OCI-LY1 (cell line): Measurements from ENCODE around the gene TNFRSF18.

Experiments
- H2AFZ ChIP-seq: fragments of 200-600 bp; sonication (generic), shearing (Covaris generic); 2 replicates; pipeline ENCODE4 v1.6.0; 2014; ENCODE audit warnings: antibody characterized with exemption, mild to moderate bottlenecking, low read length
- H3F3A ChIP-seq: fragments of 200-600 bp; sonication (generic), shearing (Covaris generic); 2 replicates; pipeline ENCODE4 v1.6.0; 2014; ENCODE audit warnings: mild to moderate bottlenecking, antibody characterized with exemption, low read length, moderate library complexity; ENCODE audit not compliant: insufficient read depth
- H3K27ac ChIP-seq: fragments of 200-600 bp; sonication (generic); 2 replicates; pipeline ENCODE4 v1.5.1; 2014; ENCODE audit warnings: low read length, mixed run types, mild to moderate bottlenecking, low read depth; ENCODE audit not compliant: poor library complexity, severe bottlenecking
- H3K27me3 ChIP-seq: fragments of 200-600 bp; sonication (generic); 2 replicates; pipeline ENCODE4 v1.6.0; 2014; ENCODE audit warnings: antibody characterized with exemption, mild to moderate bottlenecking, low read length, moderate library complexity; ENCODE audit not compliant: insufficient read depth
- H3K36me3 ChIP-seq: fragments of 200-600 bp; sonication (generic); 2 replicates; pipeline ENCODE4 v1.6.1; 2014; ENCODE audit warnings: mild to moderate bottlenecking, antibody characterized with exemption, low read length, moderate library complexity, mixed read lengths; ENCODE audit not compliant: insufficient read depth
- H3K4me1 ChIP-seq: fragments of 200-600 bp; sonication (generic); 2 replicates; pipeline ENCODE4 v1.5.1; 2014; ENCODE audit warnings: mild to moderate bottlenecking, low read length, moderate library complexity; ENCODE audit not compliant: insufficient read depth, severe bottlenecking
- H3K4me2 ChIP-seq: fragments of 200-600 bp; sonication (generic), shearing (Covaris generic); 2 replicates; pipeline ENCODE4 v1.6.1; 2014; ENCODE audit warnings: low read length
- H3K4me3 ChIP-seq: fragments of 200-600 bp; sonication (generic); 2 replicates; pipeline ENCODE4 v1.5.1; 2014; ENCODE audit warnings: low read length, low read depth, mild to moderate bottlenecking, mixed read lengths; ENCODE audit not compliant: poor library complexity, severe bottlenecking
- H3K79me2 ChIP-seq: fragments of 200-600 bp; shearing (Covaris generic); 2 replicates; pipeline ENCODE4 v1.6.1; 2016; ENCODE audit warnings: mixed run types, low read length, mixed read lengths; ENCODE audit not compliant: insufficient read depth
- H3K9ac ChIP-seq: fragments of 200-600 bp; sonication (generic), shearing (Covaris generic); 2 replicates; pipeline ENCODE4 v1.6.1; 2014; ENCODE audit warnings: mild to moderate bottlenecking, low read length, mixed read lengths
- H3K9me2 ChIP-seq: fragments of 200-600 bp; sonication (generic), shearing (Covaris generic); 2 replicates; pipeline ENCODE4 v1.6.1; 2014; ENCODE audit warnings: low read depth, mild to moderate bottlenecking, low read length, mixed read lengths
- H3K9me3 ChIP-seq: fragments of 200-600 bp; shearing (Covaris generic); 2 replicates; pipeline ENCODE4 v1.6.1; 2014; ENCODE audit warnings: low read length, mixed read lengths
- H4K20me1 ChIP-seq: fragments of 200-600 bp; sonication (generic), shearing (Covaris generic); 2 replicates; pipeline ENCODE4 v1.6.0; 2016; ENCODE audit warnings: mild to moderate bottlenecking, low read length; ENCODE audit not compliant: insufficient read depth
- EZH2 ChIP-seq: fragments of 200-600 bp; sonication (generic), shearing (Covaris generic); IDR thresholded peaks from 2 replicates; pipeline ENCODE4 v1.8.0; 2017; ENCODE audit warnings: borderline replicate concordance, mixed run types, mild to moderate bottlenecking, antibody characterized with exemption, low read length, moderate library complexity, mixed read lengths
- TF ChIP-seq, protein P1 (sequence below): fragments of 200-600 bp; sonication (generic), shearing (Covaris generic); IDR thresholded peaks from 2 replicates; pipeline ENCODE4 v1.5.1; 2017; ENCODE audit warnings: mild to moderate bottlenecking, antibody characterized with exemption, low read length, moderate library complexity, mixed read lengths

TNFRSF18 gene

DNA sequence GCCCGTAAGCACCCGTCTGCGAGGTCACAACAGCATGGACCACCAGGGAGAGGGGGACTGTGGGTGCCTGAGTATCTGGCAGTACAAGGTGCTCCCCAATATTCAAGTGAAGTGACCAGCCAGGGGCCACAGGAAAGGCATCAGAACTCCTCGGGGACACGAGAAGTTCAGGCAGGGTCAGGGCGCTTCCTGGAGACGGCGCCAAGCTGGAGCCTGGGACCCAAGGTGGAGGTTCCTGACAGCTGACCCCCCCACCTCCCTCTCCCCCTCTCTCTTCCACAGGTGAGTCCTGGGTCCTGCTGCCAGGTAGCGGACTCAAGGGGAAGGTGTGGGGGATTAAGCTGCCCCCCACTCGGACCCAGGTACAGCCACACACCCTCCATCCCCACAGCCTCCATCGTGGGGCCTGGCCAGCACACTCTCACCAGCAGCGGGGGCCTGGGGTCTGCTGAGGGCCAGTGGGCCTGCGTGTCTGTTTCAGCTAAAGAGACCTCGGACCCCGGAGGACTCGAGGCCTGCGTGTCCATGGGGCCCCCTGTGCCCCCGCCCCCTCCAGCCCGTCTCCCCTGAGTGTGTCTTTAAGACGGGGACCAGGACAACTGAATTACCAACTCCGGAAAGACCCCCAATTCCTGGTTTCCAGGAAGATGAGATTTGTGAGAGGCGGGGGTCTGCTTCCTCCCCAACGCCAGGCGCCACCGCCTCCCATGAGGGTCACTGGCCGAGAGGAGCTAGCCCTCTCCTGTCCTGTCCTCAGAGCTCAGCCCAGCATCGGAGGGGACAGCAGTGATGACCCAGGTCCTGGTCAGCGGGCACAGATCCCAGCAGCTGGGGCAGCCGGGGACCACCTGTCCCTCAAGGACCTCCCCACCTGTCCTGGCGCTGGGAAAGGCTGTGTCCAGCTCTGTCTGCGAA is 6.2 kb downstream of the TNFRSF18 start:
- no peaks in the 10 kb centered on the region for H3K36me3 ChIP-seq
- H3K4me2 ChIP-seq, result no peak overlapping the region
- H3K4me1 ChIP-seq, result no peaks in the 10 kb centered on the region
- H3K9ac ChIP-seq, result no peak overlapping the region
- H3K27me3 ChIP-seq, result peaks cover 8% of the 10 kb centered on the region
- no peaks in the 10 kb centered on the region for H3K9me2 ChIP-seq
- H3K27ac ChIP-seq, result no peak overlapping the region
- H3K9me3 ChIP-seq, result no peaks in the 10 kb centered on the region
- H3F3A ChIP-seq, result no peaks in the 10 kb centered on the region
- no peak overlapping the region for H2AFZ ChIP-seq
- H3K4me3 ChIP-seq, result no peak overlapping the region
- no peaks in the 10 kb centered on the region for H4K20me1 ChIP-seq
- H3K79me2 ChIP-seq, result no peaks in the 10 kb centered on the region
- TF ChIP-seq EZH2, result no peak
- TF ChIP-seq, protein P1, sequence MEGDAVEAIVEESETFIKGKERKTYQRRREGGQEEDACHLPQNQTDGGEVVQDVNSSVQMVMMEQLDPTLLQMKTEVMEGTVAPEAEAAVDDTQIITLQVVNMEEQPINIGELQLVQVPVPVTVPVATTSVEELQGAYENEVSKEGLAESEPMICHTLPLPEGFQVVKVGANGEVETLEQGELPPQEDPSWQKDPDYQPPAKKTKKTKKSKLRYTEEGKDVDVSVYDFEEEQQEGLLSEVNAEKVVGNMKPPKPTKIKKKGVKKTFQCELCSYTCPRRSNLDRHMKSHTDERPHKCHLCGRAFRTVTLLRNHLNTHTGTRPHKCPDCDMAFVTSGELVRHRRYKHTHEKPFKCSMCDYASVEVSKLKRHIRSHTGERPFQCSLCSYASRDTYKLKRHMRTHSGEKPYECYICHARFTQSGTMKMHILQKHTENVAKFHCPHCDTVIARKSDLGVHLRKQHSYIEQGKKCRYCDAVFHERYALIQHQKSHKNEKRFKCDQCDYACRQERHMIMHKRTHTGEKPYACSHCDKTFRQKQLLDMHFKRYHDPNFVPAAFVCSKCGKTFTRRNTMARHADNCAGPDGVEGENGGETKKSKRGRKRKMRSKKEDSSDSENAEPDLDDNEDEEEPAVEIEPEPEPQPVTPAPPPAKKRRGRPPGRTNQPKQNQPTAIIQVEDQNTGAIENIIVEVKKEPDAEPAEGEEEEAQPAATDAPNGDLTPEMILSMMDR, result no peak

DNA sequence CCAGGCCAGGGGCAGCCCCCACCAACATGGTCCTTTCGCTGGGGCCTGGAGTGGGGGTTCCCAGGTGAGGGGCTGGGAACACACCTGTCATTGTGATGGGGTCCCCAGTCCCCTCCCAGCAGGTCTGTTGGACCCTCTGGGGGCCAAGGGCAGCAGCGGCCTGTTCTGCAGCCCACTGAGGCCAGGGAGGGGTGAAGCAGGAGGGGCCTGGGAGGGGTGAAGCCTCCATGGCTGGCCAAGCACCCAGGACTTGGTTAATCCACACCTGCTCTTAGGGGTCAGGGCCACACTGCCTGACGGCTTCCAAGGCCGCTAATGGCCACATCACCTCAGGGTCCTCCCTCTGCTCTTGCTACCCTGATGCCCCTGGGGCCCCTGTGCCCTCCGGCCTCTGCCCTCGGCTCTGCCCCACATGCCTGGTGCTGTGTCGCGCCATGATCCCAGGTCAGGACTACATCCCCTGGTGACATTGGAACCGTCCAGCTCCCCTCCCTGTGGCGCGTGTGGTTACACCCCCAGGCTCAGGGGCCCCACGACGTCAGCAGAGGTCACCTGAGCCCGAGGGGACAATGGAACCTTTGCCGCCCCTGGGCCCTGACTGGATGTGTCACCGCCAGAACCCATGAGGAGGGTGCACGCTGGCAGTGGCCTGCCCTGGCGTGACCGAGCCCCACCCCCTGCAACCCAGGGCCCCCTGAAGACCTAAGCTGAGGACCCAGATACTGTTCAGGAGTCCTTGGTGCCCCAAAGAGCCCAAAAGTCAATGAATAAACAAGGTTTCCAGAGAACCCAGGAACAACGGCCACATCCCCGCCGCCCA is 7.0 kb downstream of the TNFRSF18 start:
- Histone ChIP-seq H3K4me3 (no peak overlapping the region), H3K4me1 (no peaks in the 10 kb centered on the region), H3K9me3 (peaks cover 4% of the 10 kb centered on the region; the same call in 1 of the 2 replicates), H3K4me2 (no peak overlapping the region), H3K9ac (no peak overlapping the region), H3K27me3 (peaks cover 9% of the 10 kb centered on the region), H3K79me2 (no peaks in the 10 kb centered on the region), H3K36me3 (no peaks in the 10 kb centered on the region), H3F3A (no peaks in the 10 kb centered on the region), H2AFZ (no peak overlapping the region), H4K20me1 (no peaks in the 10 kb centered on the region), H3K27ac (no peak overlapping the region), H3K9me2 (no peaks in the 10 kb centered on the region)
- TF ChIP-seq, protein P1, result no peak
- no peak for TF ChIP-seq EZH2

DNA sequence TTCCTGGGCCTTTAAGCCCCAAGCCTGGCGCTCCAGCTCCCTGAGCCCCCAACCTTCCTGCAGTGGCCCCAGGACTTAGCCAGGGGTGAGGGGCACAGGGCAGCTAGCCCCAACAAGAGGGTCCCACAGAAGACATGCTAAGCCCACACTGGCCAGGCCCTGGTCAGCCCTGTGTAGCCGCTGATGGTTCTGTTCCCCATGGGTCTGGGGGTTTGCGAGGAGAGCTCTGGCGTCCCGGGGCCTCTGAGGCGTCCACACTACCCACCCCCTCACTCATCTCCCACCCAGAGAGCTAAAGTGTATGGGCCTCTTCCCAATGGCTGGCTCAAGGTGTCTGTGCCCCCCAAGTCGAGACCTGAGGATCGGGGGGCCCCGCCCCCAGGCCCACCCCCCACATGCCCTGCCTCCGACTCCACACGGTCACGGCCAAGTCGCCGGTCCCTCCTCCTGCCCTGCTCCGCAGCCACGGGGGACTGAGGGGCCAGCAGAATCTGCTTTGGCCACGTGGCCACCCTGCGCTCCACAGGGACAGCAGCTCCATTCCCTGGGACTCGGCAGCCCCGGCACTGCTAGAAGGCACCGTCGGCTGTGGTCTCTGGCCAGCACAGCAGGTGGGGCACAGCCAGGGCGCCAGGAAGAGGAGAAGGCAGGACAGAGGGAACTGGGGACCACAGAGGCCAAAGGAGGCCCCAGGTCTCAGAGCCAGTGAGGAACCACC is 7.8 kb downstream of the TNFRSF18 start:
- Histone ChIP-seq H4K20me1 (no peaks in the 10 kb centered on the region), H3K4me1 (no peaks in the 10 kb centered on the region)
- TF ChIP-seq EZH2, result no peak
- TF ChIP-seq, protein P1, result no peak

More for the DNA sequence above, 7.8 kb downstream of the TNFRSF18 start:
- no peak overlapping the region for H2AFZ ChIP-seq
- no peak overlapping the region for H3K4me3 ChIP-seq
- peaks cover 4% of the 10 kb centered on the region; the same call in 1 of the 2 replicates for H3K9me3 ChIP-seq
- no peak overlapping the region for H3K4me2 ChIP-seq
- no peaks in the 10 kb centered on the region for H3K9me2 ChIP-seq
- no peaks in the 10 kb centered on the region for H3K79me2 ChIP-seq
- H3K27ac ChIP-seq, result no peak overlapping the region
- H3F3A ChIP-seq, result no peaks in the 10 kb centered on the region
- no peaks in the 10 kb centered on the region for H3K36me3 ChIP-seq
- H3K9ac ChIP-seq, result no peak overlapping the region
- H3K27me3 ChIP-seq, result peaks cover 12% of the 10 kb centered on the region
